A549 treated with CpdA at 1 μM for 4 hours (cell line): Measurements from ENCODE around the gene UGT1A5. TPM values are rescaled to one million over a fixed set of nuclear protein-coding genes. Genes with fewer than 3 reads are reported as not detected.

Experiments used
- total RNA-seq: library from RNA; stranded (reverse); fragments of 200-300 nt; extraction: Qiagen RNA extraction; gene quantifications from 5 replicates; pipeline ENCODE4 v1.2.3, GENCODE V29; 2022; ENCODE audit warnings: low read depth

UGT1A5 gene
- not detected in 5 replicates for total RNA-seq

DNA sequence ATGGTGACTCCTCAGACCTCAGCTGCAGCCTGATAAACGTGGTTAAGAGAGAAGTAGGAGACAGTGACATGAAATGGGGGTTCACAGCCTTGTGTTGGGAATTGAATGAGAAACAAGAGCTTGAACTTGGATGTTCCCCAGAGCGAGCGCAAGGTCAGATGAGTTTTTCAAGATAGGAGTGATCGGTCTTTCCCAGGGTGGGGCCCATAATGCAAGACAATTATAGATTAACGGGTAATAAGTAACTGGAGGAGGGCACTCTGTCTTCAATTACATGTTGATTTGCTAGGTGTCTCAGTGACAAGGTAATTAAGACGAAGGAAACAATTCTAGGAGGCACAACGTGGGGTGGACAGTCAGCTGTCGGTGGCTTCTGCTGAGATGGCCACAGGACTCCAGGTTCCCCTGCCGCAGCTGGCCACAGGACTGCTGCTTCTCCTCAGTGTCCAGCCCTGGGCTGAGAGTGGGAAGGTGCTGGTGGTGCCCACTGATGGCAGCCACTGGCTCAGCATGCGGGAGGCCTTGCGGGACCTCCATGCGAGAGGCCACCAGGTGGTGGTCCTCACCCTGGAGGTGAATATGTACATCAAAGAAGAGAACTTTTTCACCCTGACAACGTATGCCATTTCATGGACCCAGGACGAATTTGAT is at the start of gene UGT1A5:
UGT1A5 (plus strand) TSS at position 297 of the 651 bp plus-strand sequence; CDS start at position 382, 85 bp downstream.

DNA sequence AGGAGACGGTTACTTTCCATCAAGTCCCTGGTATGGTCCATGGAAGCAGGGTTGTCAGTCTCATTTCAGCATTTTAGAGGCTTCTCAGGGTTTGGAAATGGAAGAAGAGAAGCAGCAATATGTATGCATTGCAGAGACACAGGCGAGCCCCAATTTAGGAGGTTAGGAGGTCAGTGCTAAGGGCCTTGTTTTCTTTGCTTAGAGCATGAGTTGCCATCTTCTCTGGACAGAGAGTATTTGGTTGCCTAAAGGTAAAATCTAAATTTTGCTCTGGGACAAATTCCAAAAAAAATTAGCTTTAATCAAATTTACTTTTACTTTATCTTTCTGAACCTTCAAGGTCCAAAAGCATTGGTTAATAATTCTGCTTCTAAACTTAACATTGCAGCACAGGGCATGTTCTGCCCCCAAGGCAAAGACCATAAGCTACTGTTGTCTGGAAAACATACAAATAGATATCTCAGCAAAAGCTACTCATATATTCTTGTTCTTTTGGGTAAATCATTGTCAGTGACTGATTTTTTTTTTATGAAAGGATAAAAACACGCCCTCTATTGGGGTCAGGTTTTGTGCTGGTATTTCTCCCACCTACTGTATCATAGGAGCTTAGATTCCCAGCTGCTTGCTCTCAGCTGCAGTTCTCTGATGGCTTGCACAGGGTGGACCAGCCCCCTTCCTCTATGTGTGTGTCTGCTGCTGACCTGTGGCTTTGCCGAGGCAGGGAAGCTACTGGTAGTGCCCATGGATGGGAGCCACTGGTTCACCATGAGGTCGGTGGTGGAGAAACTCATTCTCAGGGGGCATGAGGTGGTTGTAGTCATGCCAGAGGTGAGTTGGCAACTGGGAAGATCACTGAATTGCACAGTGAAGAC is 41.2 kb upstream of the UGT1A5 start, which contains the start of gene UGT1A9:
UGT1A9 (plus strand) TSS at position 609 of the 872 bp plus-strand sequence; CDS start at position 646, 37 bp downstream.

DNA sequence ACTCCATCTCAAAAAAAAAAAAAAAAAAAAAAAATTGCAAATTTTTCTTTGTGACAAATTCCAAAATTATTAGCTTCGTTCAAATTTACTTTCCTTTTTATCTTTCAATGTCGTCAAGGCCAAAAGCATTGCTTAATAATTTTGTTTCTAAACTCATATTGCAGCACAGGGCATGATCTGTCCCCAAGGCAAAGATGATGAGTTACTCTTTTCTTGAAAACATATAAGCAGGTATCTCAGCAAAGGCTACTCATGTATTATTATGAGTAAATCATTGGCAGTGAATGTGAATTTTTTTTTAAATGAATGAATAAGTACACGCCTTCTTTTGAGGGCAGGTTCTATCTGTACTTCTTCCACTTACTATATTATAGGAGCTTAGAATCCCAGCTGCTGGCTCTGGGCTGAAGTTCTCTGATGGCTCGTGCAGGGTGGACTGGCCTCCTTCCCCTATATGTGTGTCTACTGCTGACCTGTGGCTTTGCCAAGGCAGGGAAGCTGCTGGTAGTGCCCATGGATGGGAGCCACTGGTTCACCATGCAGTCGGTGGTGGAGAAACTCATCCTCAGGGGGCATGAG is 31.1 kb upstream of the UGT1A5 start, which contains the start of gene UGT1A7:
UGT1A7 (plus strand) TSS at position 381 of the 579 bp plus-strand sequence; CDS start at position 418, 37 bp downstream.

DNA sequence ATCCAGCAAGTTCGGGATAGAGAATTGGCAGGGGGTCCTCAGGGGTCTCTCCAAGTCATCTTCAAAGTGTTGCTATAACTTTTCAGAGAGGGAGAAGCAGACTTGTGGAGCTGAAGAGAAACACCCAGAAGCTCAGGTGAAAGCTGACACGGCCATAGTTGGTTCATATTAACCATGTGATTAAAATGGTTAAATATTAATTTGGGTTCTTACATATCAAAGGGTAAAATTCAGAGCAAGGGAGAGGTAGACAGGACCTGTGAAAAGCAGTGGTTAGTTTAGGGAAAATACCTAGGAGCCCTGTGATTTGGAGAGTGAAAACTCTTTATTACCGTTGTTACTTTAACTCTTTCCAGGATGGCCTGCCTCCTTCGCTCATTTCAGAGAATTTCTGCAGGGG is 20.1 kb upstream of the UGT1A5 start, which contains the start of gene UGT1A6:
UGT1A6 (plus strand) TSS at position 243 of the 400 bp plus-strand sequence; CDS start at position 358, 115 bp downstream.

DNA sequence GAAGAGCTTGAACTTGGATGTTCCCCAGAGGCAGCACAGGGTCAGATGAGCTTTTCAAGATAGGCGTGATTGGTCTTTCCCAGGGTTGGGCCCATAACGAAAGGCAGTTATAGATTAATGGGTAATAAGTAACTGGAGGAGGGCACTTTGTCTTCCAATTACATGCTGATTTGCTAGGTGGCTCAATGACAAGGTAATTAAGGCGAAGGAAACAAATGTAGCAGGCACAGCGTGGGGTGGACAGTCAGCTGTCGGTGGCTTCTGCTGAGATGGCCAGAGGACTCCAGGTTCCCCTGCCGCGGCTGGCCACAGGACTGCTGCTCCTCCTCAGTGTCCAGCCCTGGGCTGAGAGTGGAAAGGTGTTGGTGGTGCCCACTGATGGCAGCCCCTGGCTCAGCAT is 5.8 kb downstream of the UGT1A5 start, which contains the start of gene UGT1A4:
UGT1A4 (plus strand) TSS at position 185 of the 400 bp plus-strand sequence; CDS start at position 270, 85 bp downstream.

DNA sequence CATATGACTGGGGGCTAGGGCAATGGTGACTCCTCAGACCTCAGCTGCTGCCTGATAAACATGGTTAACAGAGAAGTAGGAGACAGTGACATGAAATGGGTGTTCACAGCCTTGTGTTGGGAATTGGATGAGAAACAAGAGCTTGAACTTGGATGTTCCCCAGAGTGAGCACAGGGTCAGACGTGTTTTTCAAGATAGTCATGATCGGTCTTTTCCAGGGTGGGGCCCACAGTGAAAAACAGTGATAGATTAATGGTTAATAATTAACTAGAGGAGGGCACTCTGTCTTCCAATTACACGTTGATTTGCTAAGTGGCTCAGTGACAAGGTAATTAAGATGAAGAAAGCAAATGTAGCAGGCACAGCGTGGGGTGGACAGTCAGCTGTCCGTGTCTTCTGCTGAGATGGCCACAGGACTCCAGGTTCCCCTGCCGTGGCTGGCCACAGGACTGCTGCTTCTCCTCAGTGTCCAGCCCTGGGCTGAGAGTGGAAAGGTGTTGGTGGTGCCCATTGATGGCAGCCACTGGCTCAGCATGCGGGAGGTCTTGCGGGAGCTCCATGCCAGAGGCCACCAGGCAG is 16.1 kb downstream of the UGT1A5 start, which contains the start of gene UGT1A3:
UGT1A3 (plus strand) TSS at position 320 of the 579 bp plus-strand sequence; CDS start at position 405, 85 bp downstream.

DNA sequence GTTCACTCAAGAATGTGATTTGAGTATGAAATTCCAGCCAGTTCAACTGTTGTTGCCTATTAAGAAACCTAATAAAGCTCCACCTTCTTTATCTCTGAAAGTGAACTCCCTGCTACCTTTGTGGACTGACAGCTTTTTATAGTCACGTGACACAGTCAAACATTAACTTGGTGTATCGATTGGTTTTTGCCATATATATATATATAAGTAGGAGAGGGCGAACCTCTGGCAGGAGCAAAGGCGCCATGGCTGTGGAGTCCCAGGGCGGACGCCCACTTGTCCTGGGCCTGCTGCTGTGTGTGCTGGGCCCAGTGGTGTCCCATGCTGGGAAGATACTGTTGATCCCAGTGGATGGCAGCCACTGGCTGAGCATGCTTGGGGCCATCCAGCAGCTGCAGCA is 47.3 kb downstream of the UGT1A5 start, which contains the start of gene UGT1A1:
UGT1A1 (plus strand) TSS at position 228 of the 400 bp plus-strand sequence; CDS start at position 246, 18 bp downstream.

DNA sequence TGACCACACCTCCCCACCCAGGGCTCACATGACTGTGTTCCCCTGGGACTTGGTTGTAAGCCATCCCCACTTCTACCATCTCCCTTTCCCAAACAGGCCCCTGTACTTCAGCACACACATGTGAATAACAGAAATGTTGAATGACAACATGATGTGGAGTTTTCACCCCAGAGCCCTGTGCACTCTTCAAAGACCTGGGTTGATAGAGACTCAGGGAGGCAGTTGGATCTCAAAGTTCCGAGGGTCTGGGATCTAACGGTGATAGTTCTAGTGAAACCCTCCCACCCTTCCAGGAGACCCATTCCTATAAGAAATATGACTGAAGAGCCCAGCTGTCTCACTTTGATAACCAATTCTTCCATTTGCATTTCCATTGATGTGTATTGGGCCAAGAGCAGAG is 65.3 kb downstream of the UGT1A5 start, which contains the start of gene MROH2A:
MROH2A (plus strand) TSS at position 301 of the 400 bp plus-strand sequence. CDS start 1,029 bp downstream, outside the sequence.

Other genes with a start within 250 kb of the UGT1A5 start
- 22.7 to 26.3 TPM (median 24.0 TPM) in 5 replicates for gene USP40, start 146.1 kb upstream of the UGT1A5 start, total RNA-seq
- gene UGT1A8, start 95.3 kb upstream of the UGT1A5 start, total RNA-seq, result 0.03 to 0.08 TPM in 2 of 5 replicates, not detected in the others
- gene UGT1A10, start 76.5 kb upstream of the UGT1A5 start, total RNA-seq, result 0.02 to 0.26 TPM (median 0.21 TPM) in 3 of 5 replicates, not detected in the others
- 4.0 to 6.7 TPM (median 4.7 TPM) in 5 replicates for gene UGT1A9, start 41.0 kb upstream of the UGT1A5 start, total RNA-seq
- gene UGT1A7, start 31.0 kb upstream of the UGT1A5 start, total RNA-seq, result 3.9 to 6.1 TPM (median 4.4 TPM) in 5 replicates
- gene UGT1A6, start 20.0 kb upstream of the UGT1A5 start, total RNA-seq, result 0.81 to 1.6 TPM (median 1.2 TPM) in 5 replicates
- gene UGT1A4, start 5.8 kb downstream of the UGT1A5 start, total RNA-seq, result 0.07 TPM in 1 of 5 replicates, not detected in the others
- 0.08 to 0.23 TPM (median 0.13 TPM) in 3 of 5 replicates, not detected in the others for gene UGT1A3, start 16.1 kb downstream of the UGT1A5 start, total RNA-seq
- gene UGT1A1, start 47.4 kb downstream of the UGT1A5 start, total RNA-seq, result 0.65 to 1.3 TPM (median 0.71 TPM) in 5 replicates
- gene MROH2A, start 65.4 kb downstream of the UGT1A5 start, total RNA-seq, result 0.10 to 0.19 TPM (median 0.13 TPM) in 3 of 5 replicates, not detected in the others
- 76.9 to 99.6 TPM (median 81.6 TPM) in 5 replicates for gene HJURP, start 141.6 kb downstream of the UGT1A5 start, total RNA-seq
- gene TRPM8, start 204.5 kb downstream of the UGT1A5 start, total RNA-seq, result 0.15 to 0.59 TPM (median 0.20 TPM) in 5 replicates